Measurements from ENCODE around the gene AGL. TPM values are rescaled to one million over a fixed set of nuclear protein-coding genes. Genes with fewer than 3 reads are reported as not detected.
"Not testable (repeated sequence)": the region's sequence is repeated elsewhere in the genome, so short reads cannot be mapped to it uniquely, and the experiment has no call there.

The AGL gene
- total and polyA plus RNA-seq, 10 of the 15 experiments (the other 5 are each of a cell fraction or from before 2014, with no cell fraction given): 5.6 to 21.6 (median 13.7) TPM

- H3K27ac ChIP-seq (ENCODE audit: control insufficient read depth, insufficient read depth); H3K27me3 ChIP-seq (replicated peaks in 1 of 2; ENCODE audit: control insufficient read depth in 2 of 2, insufficient read depth in 2 of 2, low read length in 1 of 2); H2AFZ ChIP-seq (ENCODE audit: control insufficient read depth, low read depth, low read length); SMC1A ChIA-PET (ENCODE audit: uncharacterized antibody, unreplicated experiment); BruUV-seq (replicated peaks); H3K4me1 ChIP-seq (ENCODE audit: control insufficient read depth, insufficient read depth, low read length); H3K36me3 ChIP-seq (ENCODE audit: control insufficient read depth in 2 of 2, insufficient read depth in 2 of 2, low read length in 1 of 2); H3K9me3 ChIP-seq (replicated peaks; ENCODE audit: control insufficient read depth, insufficient read depth, low read length); H3K79me2 ChIP-seq (ENCODE audit: control insufficient read depth, insufficient read depth, low read length); DNase-seq (ENCODE audit: low read depth, low spot score); H3K9ac ChIP-seq (ENCODE audit: control insufficient read depth, insufficient read depth, low read length); FAIRE-seq; ATAC-seq; in situ Hi-C loops (cut with MboI); H4K20me1 ChIP-seq (ENCODE audit: control insufficient read depth, insufficient read depth); H3K4me2 ChIP-seq (ENCODE audit: control insufficient read depth, insufficient read depth); CTCF ChIA-PET; RAD21 ChIA-PET (ENCODE audit: unreplicated experiment); H3K4me3 ChIP-seq; POLR2A ChIA-PET; intact Hi-C loops (cut with micrococcal nuclease; ENCODE audit: unreplicated experiment): not testable (repeated sequence)
- WGBS (ENCODE audit: insufficient coverage, insufficient replicate concordance, low lambda C conversion rate, missing lambda C conversion rate): 74% methylated on average over 7 of the region's 7 CpGs
Observed at GRCh38 chr1:99959189-99959705, 109.1 kb downstream of the AGL start.

- in situ Hi-C loops (cut with MboI); H3K36me3 ChIP-seq (ENCODE audit: control insufficient read depth in 2 of 2, insufficient read depth in 2 of 2, low read length in 1 of 2); H3K79me2 ChIP-seq (ENCODE audit: control insufficient read depth, insufficient read depth, low read length); FAIRE-seq; H3K9ac ChIP-seq (ENCODE audit: control insufficient read depth, insufficient read depth, low read length); BruUV-seq (replicated peaks); intact Hi-C loops (cut with micrococcal nuclease; ENCODE audit: unreplicated experiment); H3K9me3 ChIP-seq (replicated peaks; ENCODE audit: control insufficient read depth, insufficient read depth, low read length); H3K4me1 ChIP-seq (ENCODE audit: control insufficient read depth, insufficient read depth, low read length); ATAC-seq; H4K20me1 ChIP-seq (ENCODE audit: control insufficient read depth, insufficient read depth); H3K27ac ChIP-seq (ENCODE audit: control insufficient read depth, insufficient read depth); H2AFZ ChIP-seq (ENCODE audit: control insufficient read depth, low read depth, low read length); SMC1A ChIA-PET (ENCODE audit: uncharacterized antibody, unreplicated experiment); H3K4me2 ChIP-seq (ENCODE audit: control insufficient read depth, insufficient read depth); POLR2A ChIA-PET; RAD21 ChIA-PET (ENCODE audit: unreplicated experiment); H3K4me3 ChIP-seq; DNase-seq (ENCODE audit: low read depth, low spot score); H3K27me3 ChIP-seq (replicated peaks in 1 of 2; ENCODE audit: control insufficient read depth in 2 of 2, insufficient read depth in 2 of 2, low read length in 1 of 2); CTCF ChIA-PET: not testable (repeated sequence)
- WGBS (ENCODE audit: insufficient coverage, insufficient replicate concordance, low lambda C conversion rate, missing lambda C conversion rate): 81% methylated on average over 5 of the region's 5 CpGs
Observed at GRCh38 chr1:99960260-99960659, 110.1 kb downstream of the AGL start.

Data from GM12878 (cell line).